Right lobe of liver (tissue), 6 donors: ENCODE data around the gene HYAL1. TPM values are rescaled to one million over a fixed set of nuclear protein-coding genes. Genes with fewer than 3 reads are reported as not detected.
A peak's percentile ranks its signal among the peaks of the same experiment; 100 is the strongest.

Experiments used
- ATAC-seq, 4 donors: fragments of 200-7000 bp; cut with Tn5 transposase; one replicate each; pipeline ENCODE4 v1.9.1; 2020; ENCODE audit warnings: mild to moderate bottlenecking in 4 of 4, moderate library complexity in 4 of 4
- DNase-seq, 3 donors: peaks; one replicate each; pipeline ENCODE4 v3.0.0-alpha.2; 2020
- H3K27ac ChIP-seq, 3 donors: fragments of 200-600 bp; one replicate each; pipeline ENCODE4 v1.8.0; 2022
- H3K27me3 ChIP-seq, 2 donors: fragments of 200-600 bp; one replicate each; pipeline ENCODE4 v1.8.0; 2022
- H3K36me3 ChIP-seq, 4 donors: fragments of 200-600 bp; sonication (generic) in 1 of 4; one replicate each; pipeline versions ENCODE4 v1.5.1 to v1.8.0; 2017 to 2022; ENCODE audit warnings: control low read depth in 1 of 4
- H3K4me1 ChIP-seq, 4 donors: fragments of 200-600 bp; sonication (generic) in 1 of 4; one replicate each; pipeline versions ENCODE4 v1.5.1 to v1.8.0; 2017 to 2022; ENCODE audit warnings: control low read depth in 1 of 4
- H3K4me3 ChIP-seq, 3 donors: fragments of 200-600 bp; one replicate each; pipeline ENCODE4 v1.8.0; 2022
- H3K9me3 ChIP-seq, 4 donors: fragments of 200-600 bp; sonication (generic) in 1 of 4; one replicate each; pipeline versions ENCODE4 v1.5.1 to v1.8.0; 2017 to 2022; ENCODE audit warnings: control low read depth in 1 of 4
- CTCF ChIP-seq, 4 donors: fragments of 200-600 bp in 3 of 4; fragments of 450-650 bp in 1 of 4; IDR thresholded peaks; one replicate each; pipeline versions ENCODE4 v1.5.1 to v1.8.0; 2016 to 2022; ENCODE audit warnings: antibody characterized with exemption in 4 of 4, mild to moderate bottlenecking in 2 of 4
- POLR2A ChIP-seq: fragments of 450-650 bp; IDR thresholded peaks from one replicate; pipeline ENCODE4 v1.6.1; 2017; ENCODE audit warnings: antibody characterized with exemption, mild to moderate bottlenecking
- WGBS: methylation state at CpG from one replicate; pipeline ENCODE4 v1.1.6; 2018; ENCODE audit warnings: low coverage, low lambda C conversion rate; ENCODE audit not compliant: insufficient coverage; ENCODE audit errors: missing lambda C conversion rate; 5-methylcytosine and 5-hydroxymethylcytosine counted together
- intact Hi-C, 2 donors: fragments of 100-400 bp; cut with DNase I; formaldehyde crosslinking; loops; one replicate each; pipeline versions ENCODE4 v1.11.2 to v1.14.1; 2022
- total RNA-seq, 6 experiments: library from RNA; depleted of rRNA in 2 of 6; stranded (reverse); fragments of >200 nt in 2 of 6; fragmentation: NEBNext Ultra II Directional in 3 of 6; extraction: Animal tissue kit (Norgen Biotek cat#: 25700) in 3 of 6; gene quantifications; one replicate each; pipeline versions ENCODE4 v1.1.0 to v1.2.4, GENCODE V29; 2016 to 2023
- donor health status: DM: no; HTN: yes; CAD: no.
- donor health status: DM: no; HTN: no; CAD: no.
- donor health status: DM: no; HTN: no; CAD: no.
- donor health status: DM: no; HTN: yes; CAD: no.
- donor health status: DM: no; HTN: yes; CAD: no.

The HYAL1 gene
- total RNA-seq, 6 experiments from 2014 or later: 90.6 to 157 (median 136) TPM

- peak in 2 of 3 donors; percentile 65 to 70 for DNase-seq
- peak; percentile 2 to 39 (median 12) for ATAC-seq
- Histone ChIP-seq H3K27ac (peak overlapping the region in 2 of 3 donors; percentile 98), H3K4me1 (peaks cover 0 to 51% (median 21%) of the 10 kb centered on the region in 4 donors), H3K4me3 (no peak overlapping the region), H3K27me3 (no peaks in the 10 kb centered on the region), H3K9me3 (no peaks in the 10 kb centered on the region), H3K36me3 (peaks cover 0 to 8% (median 0%) of the 10 kb centered on the region in 4 donors)
- TF ChIP-seq POLR2A (no peak), CTCF (IDR thresholded peaks at IDR 0.05) (peak in 1 of 4 donors; percentile 3)
- intact Hi-C loops: loop anchor here in 1 of 2 donors (5.0 kb wide), 1 partner anchor 51 kb away; no protein-coding TSS in a partner anchor
- WGBS: 17% methylated on average over 2 of the region's 5 CpGs
These were observed 20.3 kb upstream of the HYAL1 start for GRCh38 chr3:50323614-50324199.

- no peaks in the 10 kb centered on the region for H3K27me3 ChIP-seq
- H3K27ac ChIP-seq: peak overlapping the region; percentile 98 to 99 (median 98)
- H3K4me3 ChIP-seq: no peak overlapping the region
- DNase-seq (no peak), ATAC-seq (peak in 3 of 4 donors; percentile 6 to 13 (median 10))
- no peaks in the 10 kb centered on the region for H3K9me3 ChIP-seq
- H3K36me3 ChIP-seq: peaks cover 0 to 10% (median 1%) of the 10 kb centered on the region in 4 donors
- no peak for TF ChIP-seq POLR2A
- H3K4me1 ChIP-seq: peaks cover 0 to 55% (median 21%) of the 10 kb centered on the region in 4 donors
- 37% methylated on average over 3 of the region's 4 CpGs for WGBS
- intact Hi-C loops: loop anchor here in 1 of 2 donors (5.0 kb wide), 1 partner anchor 51 kb away; no protein-coding TSS in a partner anchor
These were observed 19.8 kb upstream of the HYAL1 start for GRCh38 chr3:50323092-50323600.

GRCh38 chr3:50322386-50323091 lies 19.2 kb upstream of the HYAL1 start, which contains the start of gene HYAL2:
HYAL2 (minus strand) TSS chr3:50322745; CDS start chr3:50320489, 2,256 bp downstream.
- WGBS: 53% methylated on average over 20 of the region's 31 CpGs
- no peaks in the 10 kb centered on the region for H3K27me3 ChIP-seq
- intact Hi-C loops: loop anchor here in 1 of 2 donors (5.0 kb wide), 1 partner anchor 50 kb away; no protein-coding TSS in a partner anchor

GRCh38 chr3:50322115-50322385 lies 18.7 kb upstream of the HYAL1 start:
- no peaks in the 10 kb centered on the region for H3K27me3 ChIP-seq
- intact Hi-C loops: loop anchor here in 1 of 2 donors (5.0 kb wide), 1 partner anchor 50 kb away; no protein-coding TSS in a partner anchor
- H3K4me3 ChIP-seq: peak overlapping the region; percentile 88 to 89 (median 89)
- peak overlapping the region; percentile 98 to 99 (median 98) for H3K27ac ChIP-seq
- H3K36me3 ChIP-seq: peaks cover 0 to 18% (median 3%) of the 10 kb centered on the region in 4 donors
- no peaks in the 10 kb centered on the region for H3K9me3 ChIP-seq
- WGBS: 14% methylated on average over 1 of the region's 14 CpGs
- no peak for ATAC-seq
- no peak for DNase-seq
- TF ChIP-seq POLR2A (no peak), CTCF (IDR thresholded peaks at IDR 0.05) (no peak)
- peaks cover 0 to 57% (median 18%) of the 10 kb centered on the region in 4 donors for H3K4me1 ChIP-seq

More at GRCh38 chr3:50322386-50323091, 19.2 kb upstream of the HYAL1 start, which contains the start of gene HYAL2:
- DNase-seq (peak; percentile 76 to 79 (median 76)), ATAC-seq (peak; percentile 1 to 7 (median 4))
- TF ChIP-seq CTCF (IDR thresholded peaks at IDR 0.05) (no peak), POLR2A (no peak)
- peaks cover 0 to 58% (median 21%) of the 10 kb centered on the region in 4 donors for H3K4me1 ChIP-seq
- H3K9me3 ChIP-seq: no peaks in the 10 kb centered on the region
- peaks cover 0 to 14% (median 3%) of the 10 kb centered on the region in 4 donors for H3K36me3 ChIP-seq
- H3K27ac ChIP-seq: peak within 1 kb of the TSS; percentile 98 to 99 (median 98)
- H3K4me3 ChIP-seq: peak within 1 kb of the TSS; percentile 88 to 89 (median 89)
